HepG2 (cell line): ENCODE measurements around the gene NUDT1. TPM values are rescaled to one million over a fixed set of nuclear protein-coding genes. Genes with fewer than 3 reads are reported as not detected.

Experiments used
- CSRNP2 ChIP-seq: sonication (generic); formaldehyde crosslinking; conservative IDR thresholded peaks from 2 replicates; pipeline ENCODE4 v1.8.0; 2022; ENCODE audit warnings: low read depth, missing genetic modification reagents
- KDM3A ChIP-seq: IDR thresholded peaks from 2 replicates; pipeline ENCODE4 v1.6.1; 2018; ENCODE audit warnings: low read depth, missing compliant biosample characterization
- LRRFIP1 ChIP-seq: sonication (generic); formaldehyde crosslinking; conservative IDR thresholded peaks from 2 replicates; pipeline ENCODE4 v1.4.0; 2020; ENCODE audit warnings: missing genetic modification reagents
- MIER3 ChIP-seq: IDR thresholded peaks from 2 replicates; pipeline ENCODE4 v1.6.1; 2016; ENCODE audit warnings: missing compliant biosample characterization, borderline replicate concordance
- PAWR ChIP-seq: sonication (generic); formaldehyde crosslinking; IDR thresholded peaks from 2 replicates; pipeline ENCODE4 v1.4.0; 2020; ENCODE audit warnings: missing genetic modification reagents, mild to moderate bottlenecking, borderline replicate concordance
- PAX8 ChIP-seq: sonication (generic); formaldehyde crosslinking; IDR thresholded peaks from 2 replicates; pipeline ENCODE4 v1.8.0; 2022; ENCODE audit warnings: mild to moderate bottlenecking, missing genetic modification reagents, borderline replicate concordance
- SRY ChIP-seq: sonication (generic); formaldehyde crosslinking; IDR thresholded peaks from 2 replicates; pipeline ENCODE4 v1.8.0; 2022; ENCODE audit warnings: mild to moderate bottlenecking, missing genetic modification reagents
- TERF1 ChIP-seq: sonication (generic); formaldehyde crosslinking; IDR thresholded peaks from 2 replicates; pipeline ENCODE4 v1.8.0; 2022; ENCODE audit warnings: mild to moderate bottlenecking, missing genetic modification reagents, moderate library complexity
- XRCC5 ChIP-seq: fragments of 200-400 bp; formaldehyde crosslinking; optimal IDR thresholded peaks from 2 replicates; pipeline ENCODE3; 2017; ENCODE audit warnings: mild to moderate bottlenecking, low read length
- ZBTB25 ChIP-seq: IDR thresholded peaks from 2 replicates; pipeline ENCODE4 v1.6.1; 2018; ENCODE audit warnings: missing genetic modification reagents
- ZFP36L1 ChIP-seq: sonication (generic); formaldehyde crosslinking; IDR thresholded peaks from 2 replicates; pipeline ENCODE4 v1.8.0; 2022; ENCODE audit warnings: mild to moderate bottlenecking, missing genetic modification reagents, moderate library complexity
- ZFY ChIP-seq: sonication (generic); formaldehyde crosslinking; IDR thresholded peaks from 2 replicates; pipeline ENCODE4 v1.4.0; 2020; ENCODE audit warnings: missing genetic modification reagents
- ZNF275 ChIP-seq: sonication (generic); formaldehyde crosslinking; IDR thresholded peaks from 2 replicates; pipeline ENCODE4 v1.8.0; 2022; ENCODE audit warnings: missing genetic modification reagents, mild to moderate bottlenecking, inconsistent platforms, borderline replicate concordance
- ZNF780A ChIP-seq: sonication (generic); formaldehyde crosslinking; IDR thresholded peaks from 2 replicates; pipeline ENCODE4 v1.8.0; 2022; ENCODE audit warnings: mild to moderate bottlenecking, missing genetic modification reagents, moderate library complexity
- ZXDC ChIP-seq: sonication (generic); formaldehyde crosslinking; IDR thresholded peaks from 2 replicates; pipeline ENCODE4 v1.5.0; 2020; ENCODE audit warnings: mild to moderate bottlenecking, missing genetic modification reagents
- polyA plus RNA-seq, 8 experiments: library from polyadenylated mRNA; depleted of rRNA in 3 of 8; stranded (reverse) in 7 of 8; unstranded in 1 of 8; fragments of >200 nt; fragmentation: Illumina TruSeq in 4 of 8; extraction: Trizol in 4 of 8; gene quantifications; 2 replicates each; pipeline versions ENCODE4 v1.2.1 to v1.2.3, GENCODE V29; 2011 to 2016; ENCODE audit warnings: low read depth in 4 of 8, missing spikeins in 1 of 8, mixed read lengths in 1 of 8; ENCODE audit not compliant: insufficient read depth in 1 of 8
- total RNA-seq, 5 experiments: library from RNA; depleted of rRNA; stranded (reverse); fragments of >200 nt; fragmentation: Illumina TruSeq; extraction: Trizol; gene quantifications; 2 replicates each; pipeline ENCODE4 v1.2.3, GENCODE V29; 2016; ENCODE audit warnings: low read depth in 1 of 5

The NUDT1 gene
- total and polyA plus RNA-seq, 2 of the 13 experiments (the other 11 are each of a cell fraction or from before 2014, with no cell fraction given), result 9.1 to 26.8 TPM

GRCh38 chr7:2241580-2242540, at the start of gene NUDT1, which contains the start of gene MRM2 (continued):
- no peak for TF ChIP-seq TERF1
- 0 out of 2 replicates have a peak, but pooled peaks have one; percentile 26 for TF ChIP-seq MIER3
- TF ChIP-seq KDM3A (CRISPR knock-in tag), result no peak
- TF ChIP-seq ZFP36L1, result peak; percentile 78; the same call in 1 of the 2 replicates
- peak; percentile 74; the same call in 1 of the 2 replicates for TF ChIP-seq SRY (CRISPR knock-in tag)
- no peak for TF ChIP-seq PAWR (CRISPR knock-in tag)
- TF ChIP-seq ZFY (CRISPR knock-in tag), result peak; percentile 89
- peak; percentile 52; the same call in 1 of the 2 replicates for TF ChIP-seq ZNF780A (CRISPR knock-in tag)
- 0 out of 2 replicates have a peak, but pooled peaks have one; percentile 44 for TF ChIP-seq ZXDC (CRISPR knock-in tag)
- TF ChIP-seq ZNF275 (CRISPR knock-in tag), result peak; percentile 31; the same call in 1 of the 2 replicates
- 0 out of 2 replicates have a peak, but pooled peaks have one; percentile 14 for TF ChIP-seq PAX8 (CRISPR knock-in tag)
- peak; percentile 54; the same call in 1 of the 2 replicates for TF ChIP-seq CSRNP2 (CRISPR knock-in tag)
- TF ChIP-seq LRRFIP1 (CRISPR knock-in tag), result 0 out of 2 replicates have a peak, but pooled peaks have one; percentile 47
- TF ChIP-seq ZBTB25 (CRISPR knock-in tag), result 0 out of 2 replicates have a peak, but pooled peaks have one; percentile 27
- peak; percentile 53 for TF ChIP-seq XRCC5
